ENCODE data around the gene ARL4D. TPM values are rescaled to one million over a fixed set of nuclear protein-coding genes. Genes with fewer than 3 reads are reported as not detected.
"Not testable (repeated sequence)": the region's sequence is repeated elsewhere in the genome, so short reads cannot be mapped to it uniquely, and the experiment has no call there.

ARL4D gene
- total RNA-seq, 3 donors from 2014 or later, result 2.3 to 34.3 (median 3.2) TPM

GRCh38 chr17:43385046-43385831 lies 13.6 kb upstream of the ARL4D start:
- Histone ChIP-seq H3K9me3 (peaks cover 7% of the 10 kb centered on the region), H3K4me1 (ENCODE audit: low read depth) (peaks cover 10% of the 10 kb centered on the region), H3K4me3 (no peak overlapping the region), H3K36me3 (ENCODE audit: low read depth) (no peaks in the 10 kb centered on the region)
- no peak for DNase-seq
- TF ChIP-seq, protein P1, sequence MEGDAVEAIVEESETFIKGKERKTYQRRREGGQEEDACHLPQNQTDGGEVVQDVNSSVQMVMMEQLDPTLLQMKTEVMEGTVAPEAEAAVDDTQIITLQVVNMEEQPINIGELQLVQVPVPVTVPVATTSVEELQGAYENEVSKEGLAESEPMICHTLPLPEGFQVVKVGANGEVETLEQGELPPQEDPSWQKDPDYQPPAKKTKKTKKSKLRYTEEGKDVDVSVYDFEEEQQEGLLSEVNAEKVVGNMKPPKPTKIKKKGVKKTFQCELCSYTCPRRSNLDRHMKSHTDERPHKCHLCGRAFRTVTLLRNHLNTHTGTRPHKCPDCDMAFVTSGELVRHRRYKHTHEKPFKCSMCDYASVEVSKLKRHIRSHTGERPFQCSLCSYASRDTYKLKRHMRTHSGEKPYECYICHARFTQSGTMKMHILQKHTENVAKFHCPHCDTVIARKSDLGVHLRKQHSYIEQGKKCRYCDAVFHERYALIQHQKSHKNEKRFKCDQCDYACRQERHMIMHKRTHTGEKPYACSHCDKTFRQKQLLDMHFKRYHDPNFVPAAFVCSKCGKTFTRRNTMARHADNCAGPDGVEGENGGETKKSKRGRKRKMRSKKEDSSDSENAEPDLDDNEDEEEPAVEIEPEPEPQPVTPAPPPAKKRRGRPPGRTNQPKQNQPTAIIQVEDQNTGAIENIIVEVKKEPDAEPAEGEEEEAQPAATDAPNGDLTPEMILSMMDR (IDR thresholded peaks at IDR 0.05), result no peak
- ATAC-seq, result no peak
- intact Hi-C loops (cut with DNase I, micrococcal nuclease), result no loop called here

DNA sequence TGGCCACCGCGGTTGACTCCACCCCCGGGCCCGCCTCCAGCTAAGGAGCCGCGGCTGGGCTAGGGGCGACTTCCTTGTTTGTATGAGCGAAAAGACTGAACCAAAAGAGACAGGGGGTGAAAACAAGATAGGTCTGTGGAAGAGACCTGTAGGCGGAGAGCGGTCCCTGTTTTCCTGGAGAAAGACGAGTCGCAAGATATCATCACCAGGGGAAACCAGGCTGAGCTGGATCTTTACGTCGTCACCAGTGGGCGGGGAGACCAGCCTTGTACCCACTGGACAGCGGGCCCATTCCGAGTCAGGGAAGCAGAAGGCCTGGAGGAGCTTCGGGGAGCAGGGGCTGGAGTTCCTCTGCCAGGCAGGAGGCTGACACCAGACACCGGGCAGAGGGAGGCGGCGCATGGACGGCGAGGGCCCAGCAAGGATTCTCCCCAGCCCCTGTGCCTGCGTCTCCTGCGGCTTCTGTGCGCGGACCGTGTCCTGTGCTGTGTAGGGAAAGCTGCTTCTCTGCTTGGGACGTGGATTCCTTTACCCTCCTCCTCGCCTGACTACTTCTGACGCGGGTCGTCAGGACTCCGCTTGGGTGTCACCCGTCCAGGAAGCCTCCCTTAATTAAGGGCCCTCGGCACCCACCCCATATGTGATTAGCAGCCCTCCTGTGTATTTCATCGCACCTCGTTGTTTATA lies 10.3 kb upstream of the ARL4D start:
- TF ChIP-seq, protein P1 (IDR thresholded peaks at IDR 0.05), result no peak
- H3K36me3 ChIP-seq (ENCODE audit: low read depth), result no peaks in the 10 kb centered on the region
- H3K4me3 ChIP-seq, result peak overlapping the region; percentile 38
- H3K4me1 ChIP-seq (ENCODE audit: low read depth), result peaks cover 10% of the 10 kb centered on the region
- intact Hi-C loops (cut with DNase I, micrococcal nuclease), result no loop called here
- DNase-seq, result peak; percentile 94 to 96 (median 95)
- H3K9me3 ChIP-seq, result no peaks in the 10 kb centered on the region
- ATAC-seq, result peak; percentile 88

GRCh38 chr17:43389046-43389947 lies 9.5 kb upstream of the ARL4D start:
- peak; percentile 77 for ATAC-seq
- peak; percentile 86 to 92 (median 92) for DNase-seq
- peak overlapping the region; percentile 38 for H3K4me3 ChIP-seq
- intact Hi-C loops (cut with DNase I, micrococcal nuclease), result no loop called here
- H3K36me3 ChIP-seq (ENCODE audit: low read depth), result no peaks in the 10 kb centered on the region
- TF ChIP-seq, protein P1 (IDR thresholded peaks at IDR 0.05), result peak; percentile 90
- no peaks in the 10 kb centered on the region for H3K9me3 ChIP-seq
- H3K4me1 ChIP-seq (ENCODE audit: low read depth), result peaks cover 10% of the 10 kb centered on the region

GRCh38 chr17:43392397-43392796 lies 6.4 kb upstream of the ARL4D start:
- no peaks in the 10 kb centered on the region for H3K9me3 ChIP-seq
- H3K4me1 ChIP-seq (ENCODE audit: low read depth), result peaks cover 8% of the 10 kb centered on the region
- intact Hi-C loops (cut with DNase I, micrococcal nuclease), result loop anchor here in 1 of 2 donors (2.0 kb wide), 1 partner anchor 90 kb away; the partner anchor contains the start of gene DHX8
- TF ChIP-seq, protein P1 (IDR thresholded peaks at IDR 0.05), result no peak
- H3K36me3 ChIP-seq (ENCODE audit: low read depth), result no peaks in the 10 kb centered on the region
- ATAC-seq (no peak), DNase-seq (peak in 1 of 3 donors; percentile 25)
- no peak overlapping the region for H3K4me3 ChIP-seq

DNA sequence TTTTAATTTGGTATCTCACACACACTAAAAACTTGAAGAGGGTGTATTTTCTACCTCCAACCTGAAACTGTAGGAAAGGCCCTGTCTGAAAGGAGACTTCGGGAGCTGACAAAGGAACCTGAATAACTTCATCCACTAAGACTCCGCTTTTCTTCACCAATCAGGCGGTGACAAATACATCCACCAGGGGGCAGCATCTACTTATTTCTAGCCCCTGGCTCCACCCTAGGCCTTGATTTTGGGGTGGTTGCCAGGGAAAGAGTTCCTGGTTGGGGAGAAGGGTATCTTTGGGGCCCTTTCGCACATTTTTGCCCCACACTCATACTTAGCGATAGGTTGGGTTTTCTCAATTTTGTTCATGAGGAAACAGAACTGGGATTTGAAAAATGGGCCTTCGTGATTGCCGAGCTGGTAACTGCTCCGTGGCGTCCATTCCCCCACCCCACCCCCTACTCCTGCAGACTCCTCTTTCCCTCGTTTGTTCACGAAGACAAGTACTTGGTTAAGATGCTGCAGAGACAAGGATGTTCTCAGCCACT lies 4.8 kb upstream of the ARL4D start:
- TF ChIP-seq, protein P1 (IDR thresholded peaks at IDR 0.05), result peak; percentile 72
- DNase-seq, result peak in 2 of 3 donors; percentile 81 to 99
- Histone ChIP-seq H3K9me3 (no peaks in the 10 kb centered on the region), H3K4me3 (no peak overlapping the region), H3K36me3 (ENCODE audit: low read depth) (no peaks in the 10 kb centered on the region), H3K4me1 (ENCODE audit: low read depth) (peaks cover 6% of the 10 kb centered on the region)
- intact Hi-C loops (cut with DNase I, micrococcal nuclease), result loop anchor here (2.0 kb wide), 1 partner anchor 89 kb away; the partner anchor contains the start of gene DHX8 (in 2 of the 2)
- ATAC-seq, result peak; percentile 64

- not testable (repeated sequence) for H3K4me3 ChIP-seq; DNase-seq; H3K9me3 ChIP-seq; ATAC-seq; H3K36me3 ChIP-seq (ENCODE audit: low read depth); H3K4me1 ChIP-seq (ENCODE audit: low read depth)
- intact Hi-C loops (cut with DNase I, micrococcal nuclease), result loop anchor here in 1 of 2 donors (2.0 kb wide), 1 partner anchor 88 kb away; the partner anchor contains the start of gene DHX8
These were observed 4.1 kb upstream of the ARL4D start for GRCh38 chr17:43394696-43395095.
